ENCODE data around the gene CHD1. TPM values are rescaled to one million over a fixed set of nuclear protein-coding genes. Genes with fewer than 3 reads are reported as not detected.
A peak's percentile ranks its signal among the peaks of the same experiment; 100 is the strongest.

The CHD1 gene
- total RNA-seq, 1 donor from 2014 or later = 39.0 TPM

- Histone ChIP-seq H4K20me1 (ENCODE audit: insufficient read depth, low read length) (no peaks in the 10 kb centered on the region), H3K27me3 (ENCODE audit: insufficient read depth, low read length) (no peaks in the 10 kb centered on the region), H3K4me3 (ENCODE audit: insufficient read depth, low read depth, low read length) (no peak overlapping the region), H3K27ac (ENCODE audit: low read depth, low read length) (no peak overlapping the region), H2AFZ (ENCODE audit: low read depth, low read length) (no peak overlapping the region), H3K4me1 (ENCODE audit: insufficient read depth, low read length) (no peaks in the 10 kb centered on the region), H3K9me3 (ENCODE audit: insufficient read depth, low read depth, low read length) (peaks cover 6% of the 10 kb centered on the region), H3K79me2 (ENCODE audit: insufficient read depth, low read length) (no peaks in the 10 kb centered on the region), H3K36me3 (ENCODE audit: insufficient read depth, low read length) (no peaks in the 10 kb centered on the region), H3K4me2 (ENCODE audit: low read length) (no peak overlapping the region), H3K9ac (ENCODE audit: low read length) (no peak overlapping the region)
- no peak for TF ChIP-seq CTCF (IDR thresholded peaks at IDR 0.05; ENCODE audit: insufficient read depth, low read depth, low read length)
- no peak for TF ChIP-seq EZH2 (IDR thresholded peaks at IDR 0.05; ENCODE audit: insufficient read depth, low read length)
- H3K4me1 Mint-ChIP-seq (ENCODE audit: low read depth, unreplicated experiment) = peaks cover 9% of the 10 kb centered on the region
- no peak overlapping the region for H3K4me3 Mint-ChIP-seq (ENCODE audit: unreplicated experiment)
- H3K27ac Mint-ChIP-seq (ENCODE audit: unreplicated experiment) = peak overlapping the region; percentile 66
- no peaks in the 10 kb centered on the region for H3K36me3 Mint-ChIP-seq (ENCODE audit: low read depth, unreplicated experiment)
- DNase-seq (ENCODE audit: low read depth) = no peak
- no peaks in the 10 kb centered on the region for H3K27me3 Mint-ChIP-seq (ENCODE audit: low read depth, unreplicated experiment)
- no peak for FAIRE-seq
- H3K9me3 Mint-ChIP-seq (ENCODE audit: unreplicated experiment) = peaks cover 12% of the 10 kb centered on the region
Measured at GRCh38 chr5:98846520-98846919, 82.3 kb downstream of the CHD1 start.

GRCh38 chr5:98845878-98846277 is 82.9 kb downstream of the CHD1 start:
- H3K4me1 Mint-ChIP-seq (ENCODE audit: low read depth, unreplicated experiment) = peaks cover 9% of the 10 kb centered on the region
- no peak overlapping the region for H3K4me3 Mint-ChIP-seq (ENCODE audit: unreplicated experiment)
- peaks cover 12% of the 10 kb centered on the region for H3K9me3 Mint-ChIP-seq (ENCODE audit: unreplicated experiment)
- no peaks in the 10 kb centered on the region for H3K36me3 Mint-ChIP-seq (ENCODE audit: low read depth, unreplicated experiment)
- no peak overlapping the region for H3K9ac ChIP-seq (ENCODE audit: low read length)
- H4K20me1 ChIP-seq (ENCODE audit: insufficient read depth, low read length) = no peaks in the 10 kb centered on the region
- no peak overlapping the region for H3K27ac ChIP-seq (ENCODE audit: low read depth, low read length)
- H3K4me1 ChIP-seq (ENCODE audit: insufficient read depth, low read length) = no peaks in the 10 kb centered on the region
- H3K9me3 ChIP-seq (ENCODE audit: insufficient read depth, low read depth, low read length) = peaks cover 6% of the 10 kb centered on the region
- H3K27ac Mint-ChIP-seq (ENCODE audit: unreplicated experiment) = no peak overlapping the region
- no peaks in the 10 kb centered on the region for H3K27me3 ChIP-seq (ENCODE audit: insufficient read depth, low read length)
- H2AFZ ChIP-seq (ENCODE audit: low read depth, low read length) = no peak overlapping the region
- no peak overlapping the region for H3K4me2 ChIP-seq (ENCODE audit: low read length)
- no peak for TF ChIP-seq EZH2 (IDR thresholded peaks at IDR 0.05; ENCODE audit: insufficient read depth, low read length)
- TF ChIP-seq CTCF (IDR thresholded peaks at IDR 0.05; ENCODE audit: insufficient read depth, low read depth, low read length) = no peak
- H3K36me3 ChIP-seq (ENCODE audit: insufficient read depth, low read length) = no peaks in the 10 kb centered on the region
- H3K27me3 Mint-ChIP-seq (ENCODE audit: low read depth, unreplicated experiment) = no peaks in the 10 kb centered on the region
- no peak for DNase-seq (ENCODE audit: low read depth)
- no peak overlapping the region for H3K4me3 ChIP-seq (ENCODE audit: insufficient read depth, low read depth, low read length)
- no peaks in the 10 kb centered on the region for H3K79me2 ChIP-seq (ENCODE audit: insufficient read depth, low read length)
- no peak for FAIRE-seq

GRCh38 chr5:98844865-98845264 is 83.9 kb downstream of the CHD1 start:
- H3K9me3 Mint-ChIP-seq (ENCODE audit: unreplicated experiment) = peaks cover 12% of the 10 kb centered on the region
- no peak overlapping the region for H3K27ac Mint-ChIP-seq (ENCODE audit: unreplicated experiment)

More at GRCh38 chr5:98844865-98845264, 83.9 kb downstream of the CHD1 start:
- H3K79me2 ChIP-seq (ENCODE audit: insufficient read depth, low read length) = no peaks in the 10 kb centered on the region
- H3K9me3 ChIP-seq (ENCODE audit: insufficient read depth, low read depth, low read length) = peaks cover 6% of the 10 kb centered on the region
- no peaks in the 10 kb centered on the region for H3K4me1 ChIP-seq (ENCODE audit: insufficient read depth, low read length)
- H2AFZ ChIP-seq (ENCODE audit: low read depth, low read length) = no peak overlapping the region
- no peaks in the 10 kb centered on the region for H3K36me3 Mint-ChIP-seq (ENCODE audit: low read depth, unreplicated experiment)
- no peaks in the 10 kb centered on the region for H3K27me3 ChIP-seq (ENCODE audit: insufficient read depth, low read length)
- H3K9ac ChIP-seq (ENCODE audit: low read length) = no peak overlapping the region
- no peaks in the 10 kb centered on the region for H3K36me3 ChIP-seq (ENCODE audit: insufficient read depth, low read length)
- DNase-seq (ENCODE audit: low read depth) (no peak), FAIRE-seq (no peak)
- H3K4me3 ChIP-seq (ENCODE audit: insufficient read depth, low read depth, low read length) = no peak overlapping the region
- no peak overlapping the region for H3K4me3 Mint-ChIP-seq (ENCODE audit: unreplicated experiment)
- peaks cover 9% of the 10 kb centered on the region for H3K4me1 Mint-ChIP-seq (ENCODE audit: low read depth, unreplicated experiment)
- H3K4me2 ChIP-seq (ENCODE audit: low read length) = no peak overlapping the region
- TF ChIP-seq CTCF (IDR thresholded peaks at IDR 0.05; ENCODE audit: insufficient read depth, low read depth, low read length) = no peak
- no peaks in the 10 kb centered on the region for H3K27me3 Mint-ChIP-seq (ENCODE audit: low read depth, unreplicated experiment)
- H4K20me1 ChIP-seq (ENCODE audit: insufficient read depth, low read length) = no peaks in the 10 kb centered on the region
- H3K27ac ChIP-seq (ENCODE audit: low read depth, low read length) = no peak overlapping the region
